Osteoblast (primary cell): Measurements from ENCODE around the gene SLC35F1. TPM values are rescaled to one million over a fixed set of nuclear protein-coding genes. Genes with fewer than 3 reads are reported as not detected.

Experiments
- DNase-seq: peaks from one replicate; pipeline ENCODE4 v3.0.0; 2011; ENCODE audit warnings: low spot score, mixed read lengths; ENCODE audit not compliant: insufficient read length; ENCODE audit errors: missing footprints
- H2AFZ ChIP-seq: 2 replicates; pipeline ENCODE4 v1.6.0; 2011; ENCODE audit warnings: mild to moderate bottlenecking, low read length
- H3K27ac ChIP-seq: 2 replicates; pipeline ENCODE4 v1.5.1; 2011; ENCODE audit warnings: mild to moderate bottlenecking, low read depth, low read length, moderate library complexity
- H3K27me3 ChIP-seq: 2 replicates; pipeline ENCODE4 v1.6.0; 2012; ENCODE audit warnings: mild to moderate bottlenecking, control low read depth, inconsistent platforms, low read length, moderate library complexity; ENCODE audit not compliant: insufficient read depth
- H3K36me3 ChIP-seq: 2 replicates; pipeline ENCODE4 v1.5.1; 2011; ENCODE audit warnings: mild to moderate bottlenecking, low read length, control low read depth, moderate library complexity; ENCODE audit not compliant: insufficient read depth
- H3K4me1 ChIP-seq: 2 replicates; pipeline ENCODE4 v1.5.1; 2011; ENCODE audit warnings: mild to moderate bottlenecking, low read length, control low read depth, moderate library complexity; ENCODE audit not compliant: insufficient read depth
- H3K4me2 ChIP-seq: 2 replicates; pipeline ENCODE4 v1.6.0; 2011; ENCODE audit warnings: mild to moderate bottlenecking, low read length; ENCODE audit not compliant: insufficient read depth
- H3K4me3 ChIP-seq: fragments of 200-600 bp; sonication (generic); 3 replicates; pipeline ENCODE4 v1.5.1; 2012; ENCODE audit warnings: mild to moderate bottlenecking, low read length, inconsistent platforms; ENCODE audit not compliant: insufficient read depth
- H3K79me2 ChIP-seq: 2 replicates; pipeline ENCODE4 v1.6.0; 2012; ENCODE audit warnings: mild to moderate bottlenecking, low read length, control low read depth, inconsistent platforms; ENCODE audit not compliant: insufficient read depth
- H3K9me3 ChIP-seq: 2 replicates; pipeline ENCODE4 v1.5.1; 2011; ENCODE audit warnings: low read depth, low read length, control low read depth
- H4K20me1 ChIP-seq: 2 replicates; pipeline ENCODE4 v1.6.0; 2012; ENCODE audit warnings: mild to moderate bottlenecking, low read length, control low read depth; ENCODE audit not compliant: insufficient read depth
- total RNA-seq: library from RNA; depleted of rRNA; stranded (reverse); fragments of >200 nt; gene quantifications from 2 replicates; pipeline ENCODE4 v1.2.3, GENCODE V29; 2012
- TF ChIP-seq, protein P1 (sequence below): IDR thresholded peaks from 2 replicates; pipeline ENCODE4 v1.5.1; 2011; ENCODE audit warnings: mild to moderate bottlenecking, low read depth, low read length, moderate library complexity; ENCODE audit errors: extremely low read depth

SLC35F1 gene
- total RNA-seq, 1 donor = under 0.01 TPM

DNA sequence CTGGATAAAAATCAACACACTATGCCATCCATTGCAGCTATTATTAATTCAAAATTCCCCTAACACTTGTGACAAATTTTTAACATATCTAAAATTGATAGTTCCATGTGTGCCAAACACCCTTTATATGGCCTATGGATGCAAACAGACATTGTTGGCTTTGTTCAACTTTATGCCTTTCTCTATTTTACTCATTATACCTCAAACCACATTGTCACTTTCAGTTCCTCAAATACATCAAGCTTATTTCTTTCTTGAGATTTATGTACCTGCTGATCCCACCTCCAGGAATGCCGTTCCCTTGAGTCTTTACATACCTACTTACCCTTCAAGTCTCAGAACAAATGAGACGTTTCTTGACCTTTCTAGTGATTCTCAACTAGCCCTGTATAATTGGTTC, 447.6 kb downstream of the SLC35F1 start:
- Histone ChIP-seq H4K20me1 (no peaks in the 10 kb centered on the region), H3K27me3 (no peaks in the 10 kb centered on the region)

DNA sequence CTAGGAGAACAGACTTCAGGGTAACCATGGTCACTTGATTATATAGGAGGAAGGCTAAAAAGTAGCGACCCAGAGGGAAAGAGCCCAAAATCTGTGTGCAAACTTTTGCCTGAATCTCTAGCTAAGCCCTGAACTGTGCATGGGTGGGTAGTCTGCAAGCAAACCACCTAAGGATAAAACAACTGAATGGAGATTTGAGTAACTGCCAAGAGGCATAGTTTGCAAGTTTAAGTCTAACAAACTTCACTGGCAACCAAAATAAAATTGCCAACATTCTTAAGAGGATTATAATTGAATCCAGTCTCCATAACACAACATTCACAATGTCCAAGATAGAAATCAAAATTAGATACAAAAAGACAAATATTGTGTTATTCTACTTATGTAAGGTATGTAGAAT, 449.0 kb downstream of the SLC35F1 start:
- Histone ChIP-seq H3K27ac (no peak overlapping the region), H3K9me3 (no peaks in the 10 kb centered on the region), H3K4me3 (no peak overlapping the region), H3K4me2 (no peak overlapping the region), H3K36me3 (no peaks in the 10 kb centered on the region), H4K20me1 (no peaks in the 10 kb centered on the region), H2AFZ (no peak overlapping the region), H3K27me3 (no peaks in the 10 kb centered on the region), H3K79me2 (no peaks in the 10 kb centered on the region), H3K4me1 (no peaks in the 10 kb centered on the region)
- TF ChIP-seq, protein P1, sequence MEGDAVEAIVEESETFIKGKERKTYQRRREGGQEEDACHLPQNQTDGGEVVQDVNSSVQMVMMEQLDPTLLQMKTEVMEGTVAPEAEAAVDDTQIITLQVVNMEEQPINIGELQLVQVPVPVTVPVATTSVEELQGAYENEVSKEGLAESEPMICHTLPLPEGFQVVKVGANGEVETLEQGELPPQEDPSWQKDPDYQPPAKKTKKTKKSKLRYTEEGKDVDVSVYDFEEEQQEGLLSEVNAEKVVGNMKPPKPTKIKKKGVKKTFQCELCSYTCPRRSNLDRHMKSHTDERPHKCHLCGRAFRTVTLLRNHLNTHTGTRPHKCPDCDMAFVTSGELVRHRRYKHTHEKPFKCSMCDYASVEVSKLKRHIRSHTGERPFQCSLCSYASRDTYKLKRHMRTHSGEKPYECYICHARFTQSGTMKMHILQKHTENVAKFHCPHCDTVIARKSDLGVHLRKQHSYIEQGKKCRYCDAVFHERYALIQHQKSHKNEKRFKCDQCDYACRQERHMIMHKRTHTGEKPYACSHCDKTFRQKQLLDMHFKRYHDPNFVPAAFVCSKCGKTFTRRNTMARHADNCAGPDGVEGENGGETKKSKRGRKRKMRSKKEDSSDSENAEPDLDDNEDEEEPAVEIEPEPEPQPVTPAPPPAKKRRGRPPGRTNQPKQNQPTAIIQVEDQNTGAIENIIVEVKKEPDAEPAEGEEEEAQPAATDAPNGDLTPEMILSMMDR = no peak
- no peak for DNase-seq

More for the DNA sequence above, 447.6 kb downstream of the SLC35F1 start:
- no peak overlapping the region for H2AFZ ChIP-seq
- H3K4me2 ChIP-seq = no peak overlapping the region
- no peak overlapping the region for H3K4me3 ChIP-seq
- H3K9me3 ChIP-seq = no peaks in the 10 kb centered on the region
- no peaks in the 10 kb centered on the region for H3K4me1 ChIP-seq
- TF ChIP-seq, protein P1 = no peak
- no peak for DNase-seq
- H3K36me3 ChIP-seq = no peaks in the 10 kb centered on the region
- no peak overlapping the region for H3K27ac ChIP-seq
- H3K79me2 ChIP-seq = no peaks in the 10 kb centered on the region

DNA sequence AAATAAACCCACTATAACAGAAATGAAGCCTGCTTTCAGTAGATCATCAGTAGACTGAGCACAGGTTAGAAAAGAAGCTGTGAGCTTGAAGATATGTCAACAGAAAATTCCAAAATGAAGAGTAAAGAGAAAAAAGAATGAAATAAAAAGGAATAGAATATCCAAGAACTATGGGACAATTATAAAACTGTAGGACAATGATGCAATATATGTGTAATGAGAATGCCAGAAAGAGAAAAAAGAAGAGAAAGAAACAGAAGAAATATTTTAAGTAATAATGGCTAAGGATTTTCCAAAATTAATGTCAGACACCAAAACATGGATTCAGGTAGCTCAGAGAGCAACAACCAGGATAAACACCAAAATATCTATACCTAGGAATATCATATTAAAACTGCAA, 449.6 kb downstream of the SLC35F1 start:
- no peaks in the 10 kb centered on the region for H4K20me1 ChIP-seq
- H3K4me2 ChIP-seq = no peak overlapping the region
- H2AFZ ChIP-seq = no peak overlapping the region
- no peaks in the 10 kb centered on the region for H3K36me3 ChIP-seq
- no peaks in the 10 kb centered on the region for H3K9me3 ChIP-seq
- H3K4me3 ChIP-seq = no peak overlapping the region
- no peak overlapping the region for H3K27ac ChIP-seq
- TF ChIP-seq, protein P1 = no peak
- DNase-seq = no peak
- no peaks in the 10 kb centered on the region for H3K27me3 ChIP-seq
- H3K79me2 ChIP-seq = no peaks in the 10 kb centered on the region
- no peaks in the 10 kb centered on the region for H3K4me1 ChIP-seq

Other genes with a start within 250 kb of the SLC35F1 start
- 17.7 and 19.2 TPM in 2 replicates for gene NUS1, start 231.8 kb upstream of the SLC35F1 start, total RNA-seq